Kidney capillary endothelial cell (primary cell): Measurements from ENCODE around the gene ADCY1.

Experiments used
- DNase-seq: peaks from one replicate; pipeline ENCODE4 v3.0.0-alpha.2; 2018; ENCODE audit warnings: low spot score

Gene ADCY1

DNA sequence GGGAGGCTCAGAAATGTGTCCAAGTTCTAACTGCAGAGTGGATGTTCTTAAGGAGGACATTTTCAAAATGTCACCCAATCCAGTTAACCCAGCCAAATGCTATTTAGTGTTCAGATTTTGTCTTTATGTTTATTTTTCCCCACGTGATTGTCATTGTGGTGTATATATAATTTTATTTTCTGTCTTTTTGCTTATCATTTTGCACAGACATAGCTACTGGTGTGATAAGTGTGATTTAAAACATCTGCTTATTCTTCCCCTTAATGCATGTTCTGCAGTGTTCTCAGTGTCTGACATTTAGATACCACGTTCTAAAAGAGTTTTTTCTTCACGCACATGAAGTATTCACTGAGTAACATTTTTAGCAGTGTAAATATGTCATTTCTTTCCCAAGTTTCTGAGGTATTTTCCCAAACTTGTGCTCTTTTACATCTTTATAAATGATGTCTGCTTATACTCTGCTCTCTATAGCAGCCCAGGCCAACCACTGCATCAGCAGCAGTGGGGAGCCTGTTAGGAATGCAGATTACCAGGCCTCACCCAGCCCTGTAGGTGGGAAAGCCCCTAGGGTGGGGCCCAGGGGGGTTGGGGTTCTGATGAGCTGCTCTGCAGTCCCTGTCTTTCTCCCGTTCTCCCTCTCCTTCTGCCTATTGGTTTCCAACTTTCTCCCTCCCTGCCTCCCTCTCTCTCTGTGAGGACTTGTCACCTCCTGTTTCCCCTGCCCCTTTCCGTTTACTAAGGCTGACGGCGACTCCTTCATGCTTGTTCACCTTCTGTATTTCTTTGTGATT, 20.8 kb downstream of the ADCY1 start:
- DNase-seq, result no peak

DNA sequence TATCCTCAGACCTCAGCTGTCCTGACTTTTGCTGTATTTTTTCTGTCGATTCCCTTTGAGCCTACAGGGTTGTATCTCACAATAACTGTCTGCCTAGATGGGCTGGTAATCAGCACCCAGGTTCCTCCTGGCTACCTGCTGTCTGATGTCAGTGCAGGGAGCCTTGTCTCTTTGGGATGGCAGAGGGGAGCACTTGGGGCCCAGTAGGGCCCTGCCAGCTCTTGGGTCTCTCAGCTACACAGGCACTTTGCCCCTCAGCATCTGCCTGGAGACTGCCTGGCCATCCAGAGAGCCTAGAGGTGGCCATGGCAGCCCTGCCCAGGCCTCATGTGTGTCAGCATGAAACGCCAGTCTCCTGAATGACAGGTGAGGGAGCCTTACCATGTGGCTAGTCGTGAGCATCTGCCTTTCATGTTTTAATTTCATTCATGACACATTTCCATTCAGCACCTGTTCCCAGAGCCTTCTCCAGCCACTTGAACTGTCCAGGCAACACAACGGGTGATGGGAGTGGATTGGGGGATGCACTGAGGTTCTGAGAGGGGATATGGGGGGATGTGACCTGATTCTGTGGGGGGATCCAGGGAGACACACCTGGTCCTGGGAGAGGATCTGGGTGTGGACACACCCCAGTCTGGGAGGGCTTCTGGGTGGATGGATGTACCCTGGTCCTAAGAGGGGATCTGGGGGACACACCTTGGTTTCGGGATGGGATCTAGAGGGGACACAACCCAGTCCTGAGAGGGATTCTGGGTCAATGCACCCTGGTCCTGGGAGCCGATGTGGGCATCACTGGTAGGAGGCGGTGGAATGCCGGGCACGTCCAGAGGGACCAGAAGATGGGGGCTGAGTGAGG, 21.9 kb downstream of the ADCY1 start:
- DNase-seq, result no peak

DNA sequence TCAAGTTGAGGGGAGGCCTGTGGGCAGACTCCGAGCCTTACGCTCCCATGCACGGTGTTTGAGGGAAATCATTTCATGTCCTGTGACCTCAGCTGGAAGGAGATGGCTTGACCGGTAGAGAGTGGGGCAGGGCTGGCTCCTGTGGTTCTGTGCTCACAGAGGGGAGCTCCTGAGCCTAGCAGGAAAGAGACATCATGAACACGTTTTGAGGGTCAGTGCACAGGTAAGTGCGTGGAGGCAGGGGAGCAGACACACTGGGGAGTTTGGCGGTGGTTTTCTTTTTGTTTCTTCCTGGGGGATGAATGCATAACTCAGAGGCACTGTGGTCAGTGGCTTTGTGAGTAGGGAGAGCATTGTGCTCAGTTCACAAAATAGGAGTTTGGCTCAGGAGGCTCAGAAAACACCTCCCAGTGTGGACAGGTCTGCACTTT, 22.5 kb downstream of the ADCY1 start:
- no peak for DNase-seq

DNA sequence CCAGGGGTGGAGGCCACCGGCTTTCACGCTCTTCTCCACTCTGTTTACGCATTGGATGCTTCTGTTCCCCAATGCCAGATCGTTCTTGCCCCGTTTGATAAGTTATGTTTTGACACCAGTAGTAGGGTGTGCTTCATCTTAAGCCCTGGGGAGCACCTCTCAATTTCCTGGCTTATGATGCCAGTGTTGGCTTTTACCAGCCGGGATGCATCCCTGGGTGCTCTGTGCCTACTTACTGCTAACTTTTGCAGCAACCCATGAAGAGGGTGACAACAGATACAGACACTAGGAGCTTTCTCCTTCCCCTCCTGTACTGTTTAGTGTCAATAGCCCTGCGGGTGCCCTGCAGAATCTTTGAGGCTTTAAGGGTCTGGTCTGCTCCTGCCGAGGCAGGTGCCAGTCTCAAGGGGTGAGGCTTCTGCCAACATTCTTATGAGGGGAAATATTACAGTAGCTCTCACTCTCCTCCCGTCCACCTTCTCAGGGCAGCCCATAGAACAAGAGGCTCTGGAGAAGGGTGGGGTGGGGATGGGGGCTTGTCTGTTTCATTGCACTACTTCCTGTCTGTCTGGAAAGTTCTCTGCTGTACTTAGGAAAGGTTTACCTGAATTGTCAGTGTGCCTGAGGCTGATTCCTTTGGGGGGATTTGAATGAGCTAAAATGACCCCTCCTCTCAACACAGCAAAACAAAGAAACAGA, 23.3 kb downstream of the ADCY1 start:
- DNase-seq, result no peak

DNA sequence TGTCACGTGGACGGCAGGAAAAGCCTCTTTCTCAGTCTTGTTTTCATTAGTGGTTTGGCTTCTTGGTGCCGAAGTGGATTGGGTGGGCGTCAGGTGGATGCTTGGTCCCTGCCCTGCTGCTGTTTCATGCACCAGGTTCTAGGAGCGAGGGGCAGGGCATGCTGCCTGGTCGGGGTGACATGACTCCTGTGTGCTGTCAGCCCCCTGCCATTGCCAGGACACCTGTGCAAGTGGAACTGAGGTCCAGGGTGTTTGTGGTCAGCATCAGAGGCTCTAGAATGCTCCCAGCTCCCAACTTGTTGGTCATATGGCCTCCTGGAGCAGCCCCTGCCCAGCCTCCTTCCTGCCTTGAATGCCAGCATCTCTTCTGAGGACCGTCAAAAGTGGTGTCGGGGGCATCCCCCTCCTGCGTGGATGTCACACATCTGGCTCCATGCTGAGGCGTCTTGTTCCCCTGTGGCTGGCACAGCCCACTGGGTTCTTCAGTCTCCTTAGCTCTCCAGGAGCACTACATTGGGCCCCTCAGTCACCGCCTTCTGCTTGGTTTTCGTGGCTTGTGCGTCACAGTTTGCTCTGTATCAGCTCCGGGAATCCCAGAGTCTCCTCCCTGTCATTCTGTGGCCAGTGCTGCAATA, 24.8 kb downstream of the ADCY1 start:
- no peak for DNase-seq

DNA sequence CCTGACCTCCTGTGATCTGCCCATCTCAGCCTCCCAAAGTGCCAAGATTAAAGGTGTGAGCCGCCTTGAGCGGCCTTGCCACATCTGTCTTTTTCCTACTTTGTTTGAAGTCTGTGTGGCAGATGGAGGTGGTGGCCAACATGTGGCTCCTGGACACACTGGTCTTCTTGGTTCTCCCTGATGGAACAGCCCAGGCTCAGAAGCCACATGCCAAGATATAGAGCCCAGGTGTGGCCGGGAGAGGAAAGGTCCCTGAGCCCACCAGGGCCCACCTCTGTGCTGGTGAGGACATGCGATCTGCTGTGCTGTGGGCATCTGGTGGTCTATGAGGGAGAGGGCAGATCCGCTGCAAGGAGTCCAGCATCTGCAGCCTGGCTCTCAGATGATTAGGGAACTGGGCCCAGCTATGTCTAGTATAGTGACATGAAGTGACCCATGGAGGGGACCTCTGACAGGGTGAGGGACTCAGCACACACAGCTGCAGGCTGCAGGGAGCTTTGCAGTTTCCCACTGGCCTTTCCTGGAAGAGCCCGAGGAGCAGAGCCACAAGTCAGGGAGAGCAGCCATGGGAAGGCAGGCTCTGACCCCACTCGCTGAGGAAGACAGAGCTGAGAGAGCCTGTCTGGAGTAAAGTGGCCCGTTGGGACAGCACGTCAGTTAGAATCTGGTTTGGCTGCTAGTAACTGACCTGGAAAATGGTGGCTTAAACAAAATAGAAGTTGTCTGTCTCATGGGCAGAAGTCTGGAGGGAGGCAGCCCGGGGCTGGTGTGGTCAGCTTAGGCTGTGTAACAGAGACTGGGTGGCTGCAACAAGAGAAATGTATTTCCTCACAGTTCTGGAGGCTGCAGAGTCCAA, 25.9 kb downstream of the ADCY1 start:
- DNase-seq, result no peak

DNA sequence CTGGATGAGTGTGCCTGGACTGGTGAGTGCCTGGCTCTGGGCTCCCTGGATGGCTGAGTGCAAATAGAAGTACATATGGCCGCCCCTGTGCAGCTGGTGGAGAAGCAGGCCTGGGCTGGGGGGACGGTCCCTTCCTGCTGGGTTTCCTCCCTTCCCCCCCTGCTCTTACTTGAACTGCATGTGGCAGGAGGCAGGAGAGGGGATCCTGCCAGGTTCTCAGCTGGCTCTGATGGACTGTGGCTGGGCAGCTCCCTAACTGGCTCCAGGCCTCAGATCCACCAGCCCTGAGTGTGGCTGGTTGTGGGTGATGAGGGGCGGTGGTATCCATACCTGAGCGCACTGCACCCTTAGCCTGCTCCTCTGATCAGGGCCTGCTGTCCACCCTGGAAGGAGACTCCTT, 26.9 kb downstream of the ADCY1 start:
- no peak for DNase-seq

DNA sequence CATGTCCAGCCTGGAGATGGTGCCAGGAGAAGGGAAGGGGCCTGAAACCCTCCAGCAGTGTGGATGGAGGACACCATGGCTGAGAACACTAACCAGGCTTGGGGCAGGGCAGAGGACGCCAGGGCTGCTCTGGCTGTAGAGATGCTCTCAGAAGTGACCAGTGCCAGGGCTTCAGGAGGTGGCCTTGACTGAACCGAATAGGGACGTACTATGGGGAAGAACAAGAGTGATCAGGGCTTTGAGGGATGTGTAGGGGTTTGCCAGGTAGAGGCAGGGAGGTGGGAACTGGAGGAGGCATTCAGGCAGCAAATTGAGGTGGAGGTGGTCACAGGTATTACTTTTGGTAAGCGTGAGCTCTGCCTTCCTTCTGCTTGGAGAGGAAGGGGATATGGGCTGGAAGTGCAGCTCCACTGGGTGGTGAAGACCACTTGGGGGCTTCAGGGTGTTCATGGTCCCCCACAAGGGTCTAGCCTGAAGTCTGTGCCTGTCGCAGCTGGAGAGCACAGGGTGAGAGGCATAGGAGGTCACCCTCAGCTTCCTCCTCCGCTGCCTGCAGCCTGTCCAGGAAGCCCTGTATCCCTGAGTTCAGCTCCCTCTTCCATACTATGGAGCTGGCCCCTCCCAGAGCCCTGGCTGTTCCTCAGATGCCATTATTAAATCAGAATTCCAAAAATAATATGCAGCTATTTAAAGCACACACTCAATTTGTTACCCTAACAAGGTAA, 27.8 kb downstream of the ADCY1 start:
- no peak for DNase-seq

DNA sequence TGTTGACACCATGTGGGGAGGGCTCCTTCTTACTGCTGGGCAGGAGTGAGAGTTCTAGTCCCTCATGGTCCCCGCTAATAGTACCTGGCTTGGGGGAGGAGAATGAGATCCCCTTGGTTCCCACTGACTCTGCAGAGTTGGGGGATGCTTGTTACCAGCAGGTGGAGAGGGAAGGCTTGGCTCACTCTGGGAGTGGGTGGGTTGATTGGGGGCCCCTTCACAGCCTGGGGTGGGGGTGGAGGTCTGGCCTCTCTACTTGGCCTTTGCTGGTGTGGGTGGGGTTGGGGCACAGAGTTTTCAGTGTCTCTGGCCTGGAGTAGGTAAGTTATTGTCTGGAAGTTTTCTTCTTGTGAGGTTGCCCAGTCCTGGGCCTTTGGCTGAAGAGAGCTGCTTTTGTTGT, 31.9 kb downstream of the ADCY1 start:
- no peak for DNase-seq

DNA sequence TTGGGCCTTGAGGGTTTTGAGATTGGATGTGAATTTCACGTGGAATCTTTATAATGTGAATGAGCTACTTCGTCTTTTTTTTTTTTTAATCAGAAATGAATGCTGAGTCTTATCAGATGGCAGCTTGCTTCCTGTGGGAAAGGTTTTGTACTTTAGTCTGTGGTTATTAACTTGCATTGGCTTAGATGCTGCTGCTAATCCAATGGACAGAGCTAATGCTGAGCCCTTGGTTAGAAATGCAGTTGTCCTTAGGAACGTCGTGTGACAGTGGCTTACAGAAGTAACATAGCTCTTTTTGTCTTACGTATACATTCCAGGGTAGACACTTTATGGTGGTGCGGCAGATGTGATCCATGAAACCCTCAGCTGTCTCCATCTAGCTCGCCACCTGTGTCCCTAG, 32.8 kb downstream of the ADCY1 start:
- DNase-seq, result no peak

DNA sequence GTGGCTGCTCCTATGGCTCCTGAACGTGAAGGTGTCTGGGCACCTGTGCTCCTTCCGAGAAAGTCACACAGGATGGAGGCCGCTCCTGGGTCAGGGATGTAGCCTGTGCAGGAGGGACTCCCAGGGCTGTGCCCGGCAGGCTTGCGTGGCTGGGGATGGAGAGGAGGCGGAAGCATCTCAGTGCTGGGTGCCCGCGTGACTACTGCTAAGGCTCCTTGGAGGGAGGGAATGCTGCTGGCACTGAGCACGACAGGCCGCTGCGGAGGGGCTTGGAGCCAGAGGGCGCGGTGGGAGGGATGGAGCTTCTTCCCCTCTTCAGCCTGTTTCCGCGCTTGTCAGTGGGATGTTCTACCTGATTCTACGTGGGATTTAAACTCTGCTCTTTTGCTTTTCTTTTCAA, 35.0 kb downstream of the ADCY1 start:
- DNase-seq, result no peak

DNA sequence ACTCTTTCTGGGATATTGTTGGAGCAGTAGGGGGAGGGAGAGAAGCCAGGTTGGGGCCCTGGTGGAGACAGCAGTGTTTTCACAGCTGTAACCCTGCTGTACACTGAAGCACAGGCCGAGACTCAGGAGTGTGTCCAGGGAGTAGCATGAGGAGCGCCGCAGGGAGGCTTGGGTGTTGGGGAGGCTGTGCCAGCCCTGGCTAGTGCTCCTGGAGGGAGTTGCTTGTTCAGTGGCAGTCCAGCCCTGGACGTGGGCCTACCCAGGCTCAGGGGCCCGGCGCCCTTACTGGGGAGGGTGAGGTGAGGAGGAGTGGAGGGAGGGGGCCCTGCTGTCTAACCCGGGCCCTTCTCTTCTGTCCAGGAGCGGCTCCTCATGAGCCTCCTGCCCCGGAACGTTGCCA, 35.9 kb downstream of the ADCY1 start:
- no peak for DNase-seq

DNA sequence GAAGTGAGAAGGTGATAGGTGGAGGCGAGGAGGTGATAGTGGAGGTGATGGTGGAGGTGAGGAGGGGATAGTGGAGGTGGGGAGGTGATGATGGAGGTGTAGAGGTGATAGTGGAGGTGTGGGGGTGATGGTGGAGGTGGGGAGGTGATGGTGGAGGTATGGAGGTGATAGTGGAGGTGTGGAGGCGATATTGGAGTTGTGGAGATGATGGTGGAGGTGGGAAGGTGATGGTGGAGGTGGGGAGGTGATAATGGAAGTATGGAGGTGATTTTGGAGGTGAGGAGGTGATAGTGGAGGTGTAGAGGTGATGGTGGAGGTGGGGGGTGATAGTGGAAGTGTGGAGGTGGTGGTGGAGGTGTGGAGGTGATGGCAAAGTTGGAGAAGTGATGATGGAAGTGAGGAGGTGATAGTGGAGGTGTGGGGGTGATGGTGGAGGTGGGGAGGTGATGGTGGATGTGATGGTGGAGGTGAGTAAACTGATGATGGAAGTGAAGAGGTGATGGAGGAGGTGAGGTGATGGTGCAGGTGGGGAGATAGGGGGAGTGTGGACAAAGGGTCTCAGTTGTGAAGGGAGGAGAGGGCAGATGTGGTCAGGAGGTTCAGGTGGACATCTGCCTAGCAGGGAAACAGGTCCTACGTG, 36.6 kb downstream of the ADCY1 start:
- DNase-seq, result no peak

DNA sequence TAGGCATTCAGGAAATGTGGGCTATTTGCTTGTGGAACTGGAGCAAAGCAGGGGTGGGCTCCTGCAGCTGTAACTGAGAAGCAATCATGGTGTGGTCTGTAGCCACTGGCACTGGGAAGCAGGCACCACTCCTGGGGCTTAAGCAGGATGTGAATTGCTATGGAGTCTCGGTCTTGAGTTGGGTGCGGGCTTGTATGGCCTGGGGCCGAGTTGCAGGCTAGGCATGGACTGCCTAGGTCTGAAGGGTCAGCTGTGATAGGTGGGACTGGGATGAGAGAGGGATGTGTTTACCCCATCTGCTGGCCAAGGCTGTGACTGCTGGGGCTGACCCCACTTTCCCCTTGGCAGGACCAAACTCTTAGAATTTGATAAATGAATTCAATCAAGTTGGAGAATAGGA, 43.0 kb downstream of the ADCY1 start:
- no peak for DNase-seq

DNA sequence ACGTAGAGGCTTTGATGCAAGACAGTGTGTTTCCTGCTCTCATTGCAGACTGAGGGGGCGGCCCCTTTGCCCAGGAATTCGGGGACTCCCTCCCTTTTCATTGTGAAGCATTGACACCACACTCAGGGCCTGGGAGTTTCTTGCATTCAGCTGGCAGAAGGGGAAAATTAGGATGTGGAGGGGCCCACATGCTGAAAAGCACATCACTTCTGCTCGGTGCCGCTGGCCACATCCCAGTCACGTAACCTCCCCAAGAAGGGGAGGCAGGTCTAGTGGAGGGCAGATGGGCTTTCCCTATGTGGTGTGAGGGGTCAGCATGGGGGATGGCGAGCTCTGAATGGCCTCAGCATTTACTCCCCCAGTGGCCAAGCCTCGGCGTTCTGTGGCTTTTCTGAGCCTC, 47.9 kb downstream of the ADCY1 start:
- DNase-seq, result no peak

DNA sequence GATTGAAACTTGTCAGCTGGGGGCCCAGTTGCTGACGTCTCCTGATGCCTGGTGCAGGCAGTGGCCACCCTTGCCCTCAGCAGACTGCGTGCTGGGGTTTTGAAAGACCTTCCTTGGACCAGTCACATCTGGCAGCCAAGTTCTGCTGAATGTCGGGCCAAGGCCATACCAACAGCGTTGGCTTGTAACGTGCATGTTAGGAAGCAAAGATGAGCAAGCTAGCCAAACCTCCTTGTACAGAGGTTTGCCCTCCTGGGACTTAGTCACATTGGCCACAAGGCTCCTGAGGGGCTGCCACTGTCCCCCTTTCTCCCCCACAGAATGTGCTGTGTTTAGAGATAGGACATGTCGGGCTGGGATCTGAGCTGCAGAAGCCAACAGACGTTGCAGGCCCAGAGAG, 49.0 kb downstream of the ADCY1 start:
- no peak for DNase-seq

DNA sequence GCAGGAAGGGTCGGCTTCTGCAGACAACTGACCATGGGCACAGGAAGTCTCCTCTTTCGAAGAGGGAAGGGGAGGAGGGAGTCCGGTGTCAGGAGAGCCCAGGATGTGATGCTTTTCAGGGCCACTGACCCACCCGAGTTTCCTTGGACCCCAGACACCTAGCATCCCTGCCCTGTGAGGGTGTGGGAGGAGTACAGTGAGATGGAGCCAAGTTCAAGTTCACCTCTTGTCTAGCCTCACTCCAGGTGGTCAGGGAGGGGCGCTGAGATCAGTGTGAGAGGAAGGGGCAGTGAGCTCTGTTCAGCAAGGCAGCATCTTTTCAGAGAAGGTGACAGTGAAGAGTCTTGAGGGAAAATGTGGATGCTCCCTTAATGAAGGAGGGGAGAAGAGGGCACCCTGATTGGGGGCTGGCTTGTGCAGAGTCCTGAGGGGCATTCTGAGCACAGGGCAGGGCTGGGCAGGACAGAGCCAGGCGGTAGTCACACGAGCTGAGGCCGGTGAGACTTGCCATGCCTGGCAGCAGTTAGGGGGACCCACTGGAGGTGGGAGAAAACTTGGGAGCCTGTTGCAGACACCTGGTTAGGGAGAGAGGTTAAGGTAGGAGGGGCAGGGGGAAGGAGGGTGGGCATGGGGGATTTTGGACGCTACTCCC, 49.7 kb downstream of the ADCY1 start:
- DNase-seq, result no peak

DNA sequence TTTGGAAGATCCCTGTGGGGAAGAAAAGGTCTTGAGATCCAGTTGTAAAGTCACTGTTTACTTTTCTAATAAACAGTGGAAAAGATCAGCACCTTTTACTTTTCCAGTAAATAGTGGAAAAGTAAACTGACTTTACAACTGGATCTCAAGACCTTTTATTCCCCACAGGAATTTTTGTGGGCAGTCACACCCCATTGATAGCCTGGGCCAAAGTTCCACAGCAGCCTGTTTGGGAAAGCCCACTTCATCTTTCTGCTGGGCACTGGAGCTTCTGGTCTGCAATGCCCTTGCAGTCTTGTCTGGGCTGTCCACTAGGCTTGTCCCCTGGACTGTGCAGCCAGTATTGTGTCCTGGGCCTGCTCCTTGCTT, 50.2 kb downstream of the ADCY1 start:
- DNase-seq, result no peak

DNA sequence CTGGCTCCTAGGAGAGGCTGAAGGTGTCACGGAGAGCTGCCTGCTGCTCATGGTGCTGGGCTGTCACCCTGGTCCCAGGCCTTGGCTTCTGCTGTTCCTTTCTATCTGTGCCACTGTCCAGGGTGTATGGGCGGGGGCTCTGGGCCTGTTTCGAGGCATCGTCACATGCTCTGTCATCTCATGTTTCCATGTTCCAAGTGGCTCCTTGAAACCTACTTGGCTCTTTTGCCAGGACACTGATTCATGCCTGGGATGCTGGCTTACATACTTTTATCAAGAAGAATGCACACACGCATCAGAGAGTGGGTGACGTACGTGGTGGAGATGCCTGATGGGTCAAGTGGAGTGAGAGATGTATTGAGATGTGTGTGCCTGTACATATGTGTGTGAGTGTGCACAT, 50.9 kb downstream of the ADCY1 start:
- DNase-seq, result no peak
